Colonic mucosa (tissue), 4 donors: Measurements from ENCODE around the gene NCAM1. TPM values are rescaled to one million over a fixed set of nuclear protein-coding genes. Genes with fewer than 3 reads are reported as not detected.

Experiments used
- DNase-seq: peaks from one replicate; pipeline ENCODE4 v3.0.0-alpha.2; 2020
- H3K27ac ChIP-seq: fragments of 200-600 bp; one replicate; pipeline ENCODE4 v1.8.0; 2021
- H3K27me3 ChIP-seq: fragments of 200-600 bp; one replicate; pipeline ENCODE4 v1.8.0; 2021
- H3K36me3 ChIP-seq: fragments of 200-600 bp; one replicate; pipeline ENCODE4 v1.8.0; 2021
- H3K4me1 ChIP-seq: fragments of 200-600 bp; one replicate; pipeline ENCODE4 v1.8.0; 2021; ENCODE audit warnings: mild to moderate bottlenecking
- H3K4me3 ChIP-seq: fragments of 200-600 bp; one replicate; pipeline ENCODE4 v1.8.0; 2021
- H3K9ac ChIP-seq, 2 donors: one replicate each; pipeline ENCODE4 v1.7.0; 2013; ENCODE audit warnings: control low read depth in 2 of 2, low read depth in 2 of 2, low read length in 2 of 2
- H3K9me3 ChIP-seq: fragments of 200-600 bp; one replicate; pipeline ENCODE4 v1.8.0; 2021
- CTCF ChIP-seq: fragments of 200-600 bp; IDR thresholded peaks from one replicate; pipeline ENCODE4 v1.8.0; 2022; ENCODE audit warnings: antibody characterized with exemption, mild to moderate bottlenecking
- intact Hi-C: fragments of 100-400 bp; cut with DNase I; formaldehyde crosslinking; loops from one replicate; pipeline ENCODE4 v1.14.1; 2022
- total RNA-seq, 2 donors: library from RNA; stranded (reverse); fragmentation: NEBNext Ultra II Directional in 1 of 2; extraction: Animal tissue kit (Norgen Biotek cat#: 25700) in 1 of 2; gene quantifications; one replicate each; pipeline ENCODE4 v1.2.1, GENCODE V29; 2021
- donor health status: healthy.
- donor health status: DM: no; HTN: no; CAD: no.
- donor health status: DM: no; HTN: no; CAD: no.

Gene NCAM1
- total RNA-seq, 2 donors from 2014 or later = 2.3 to 10.7 TPM

GRCh38 chr11:112971195-112971594 is 10.0 kb downstream of the NCAM1 start:
- TF ChIP-seq CTCF = no peak
- no peak overlapping the region for H3K27ac ChIP-seq
- H3K36me3 ChIP-seq = no peaks in the 10 kb centered on the region
- H3K9ac ChIP-seq = no peak overlapping the region
- H3K27me3 ChIP-seq = no peaks in the 10 kb centered on the region
- intact Hi-C loops = no loop called here
- no peaks in the 10 kb centered on the region for H3K9me3 ChIP-seq
- no peak for DNase-seq
- H3K4me3 ChIP-seq = no peak overlapping the region
- no peaks in the 10 kb centered on the region for H3K4me1 ChIP-seq

- H3K9ac ChIP-seq = no peak overlapping the region
- no peaks in the 10 kb centered on the region for H3K9me3 ChIP-seq
- intact Hi-C loops = no loop called here
- no peaks in the 10 kb centered on the region for H3K36me3 ChIP-seq
- H3K27ac ChIP-seq = no peak overlapping the region
- H3K4me3 ChIP-seq = no peak overlapping the region
- H3K27me3 ChIP-seq = no peaks in the 10 kb centered on the region
- no peak for TF ChIP-seq CTCF
- no peak for DNase-seq
- H3K4me1 ChIP-seq = no peaks in the 10 kb centered on the region
Observed at GRCh38 chr11:112971827-112972226, 10.6 kb downstream of the NCAM1 start.

GRCh38 chr11:112972399-112973145 is 11.4 kb downstream of the NCAM1 start:
- Histone ChIP-seq H3K9me3 (no peaks in the 10 kb centered on the region), H3K27ac (no peak overlapping the region), H3K4me1 (no peaks in the 10 kb centered on the region), H3K36me3 (no peaks in the 10 kb centered on the region), H3K27me3 (no peaks in the 10 kb centered on the region), H3K4me3 (no peak overlapping the region), H3K9ac (no peak overlapping the region)
- intact Hi-C loops = no loop called here
- no peak for TF ChIP-seq CTCF
- no peak for DNase-seq

GRCh38 chr11:112975051-112975450 is 13.8 kb downstream of the NCAM1 start:
- DNase-seq = no peak
- Histone ChIP-seq H3K9ac (no peak overlapping the region), H3K27me3 (no peaks in the 10 kb centered on the region), H3K4me3 (no peak overlapping the region), H3K36me3 (no peaks in the 10 kb centered on the region), H3K4me1 (no peaks in the 10 kb centered on the region), H3K9me3 (no peaks in the 10 kb centered on the region), H3K27ac (no peak overlapping the region)
- TF ChIP-seq CTCF = no peak
- intact Hi-C loops = no loop called here

GRCh38 chr11:112975493-112975892 is 14.3 kb downstream of the NCAM1 start:
- no peaks in the 10 kb centered on the region for H3K4me1 ChIP-seq
- intact Hi-C loops = no loop called here
- H3K27me3 ChIP-seq = no peaks in the 10 kb centered on the region
- no peaks in the 10 kb centered on the region for H3K9me3 ChIP-seq
- H3K4me3 ChIP-seq = no peak overlapping the region
- no peak overlapping the region for H3K9ac ChIP-seq
- no peak for DNase-seq
- H3K27ac ChIP-seq = no peak overlapping the region
- TF ChIP-seq CTCF = no peak
- no peaks in the 10 kb centered on the region for H3K36me3 ChIP-seq
